ENCODE results near the gene PHACTR4.
A peak's percentile ranks its signal among the peaks of the same experiment; 100 is the strongest.
"Not testable (repeated sequence)": the region's sequence is repeated elsewhere in the genome, so short reads cannot be mapped to it uniquely, and the experiment has no call there.

PHACTR4 gene

GRCh38 chr1:28437264-28437923 lies 67.9 kb downstream of the PHACTR4 start:
- peak; percentile 35 for DNase-seq (ENCODE audit: low read depth)

GRCh38 chr1:28437924-28438699 lies 68.6 kb downstream of the PHACTR4 start:
- peak; percentile 90 for DNase-seq (ENCODE audit: low read depth)

GRCh38 chr1:28439320-28439719 lies 69.8 kb downstream of the PHACTR4 start:
- DNase-seq (ENCODE audit: low read depth), result no peak

GRCh38 chr1:28441674-28442073 lies 72.1 kb downstream of the PHACTR4 start:
- no peak for DNase-seq (ENCODE audit: low read depth)

- DNase-seq (ENCODE audit: low read depth), result no peak
Observed at GRCh38 chr1:28443550-28443949, 74.0 kb downstream of the PHACTR4 start.

GRCh38 chr1:28447679-28448078 lies 78.1 kb downstream of the PHACTR4 start:
- DNase-seq (ENCODE audit: low read depth), result no peak

GRCh38 chr1:28448094-28448611 lies 78.6 kb downstream of the PHACTR4 start:
- DNase-seq (ENCODE audit: low read depth), result not testable (repeated sequence)

- no peak for DNase-seq (ENCODE audit: low read depth)
Observed at GRCh38 chr1:28449904-28450303, 80.4 kb downstream of the PHACTR4 start.

- DNase-seq (ENCODE audit: low read depth), result no peak
Observed at GRCh38 chr1:28450561-28450960, 81.0 kb downstream of the PHACTR4 start.

- DNase-seq (ENCODE audit: low read depth), result no peak
Observed at GRCh38 chr1:28451011-28451410, 81.5 kb downstream of the PHACTR4 start.

GRCh38 chr1:28456078-28456477 lies 86.5 kb downstream of the PHACTR4 start:
- DNase-seq (ENCODE audit: low read depth), result peak; percentile 14

- no peak for DNase-seq (ENCODE audit: low read depth)
Observed at GRCh38 chr1:28457678-28458077, 88.1 kb downstream of the PHACTR4 start.

- DNase-seq (ENCODE audit: low read depth), result no peak
Observed at GRCh38 chr1:28458237-28459228, 89.0 kb downstream of the PHACTR4 start.

GRCh38 chr1:28466226-28466778 lies 96.8 kb downstream of the PHACTR4 start:
- DNase-seq (ENCODE audit: low read depth), result no peak

GRCh38 chr1:28470146-28470545 lies 100.6 kb downstream of the PHACTR4 start:
- DNase-seq (ENCODE audit: low read depth), result no peak

GRCh38 chr1:28479497-28479896 lies 110.0 kb downstream of the PHACTR4 start:
- DNase-seq (ENCODE audit: low read depth), result not testable (repeated sequence)

- no peak for DNase-seq (ENCODE audit: low read depth)
Observed at GRCh38 chr1:28480308-28480707, 110.8 kb downstream of the PHACTR4 start.

- no peak for DNase-seq (ENCODE audit: low read depth)
Observed at GRCh38 chr1:28482138-28482537, 112.6 kb downstream of the PHACTR4 start.

GRCh38 chr1:28482702-28483101 lies 113.2 kb downstream of the PHACTR4 start:
- DNase-seq (ENCODE audit: low read depth), result no peak

GRCh38 chr1:28494737-28495136 lies 125.2 kb downstream of the PHACTR4 start:
- DNase-seq (ENCODE audit: low read depth), result no peak

- no peak for DNase-seq (ENCODE audit: low read depth)
Observed at GRCh38 chr1:28499553-28499952, 130.0 kb downstream of the PHACTR4 start.

GRCh38 chr1:28501925-28502324 lies 132.4 kb downstream of the PHACTR4 start:
- DNase-seq (ENCODE audit: low read depth), result no peak
